Stimulated activated CD4-positive, alpha-beta T cell treated with anti-CD3 and anti-CD28 coated beads, Interleukin-4, amount 100 ng/mL, for 4 hours (primary cell): ENCODE results near the gene KRT9.
A peak's percentile ranks its signal among the peaks of the same experiment; 100 is the strongest.
"Not testable (repeated sequence)": the region's sequence is repeated elsewhere in the genome, so short reads cannot be mapped to it uniquely, and the experiment has no call there.

ENCODE experiments used
- DNase-seq, 2 experiments: peaks; one replicate each; pipeline ENCODE4 v3.0.0-alpha.2; 2020

KRT9 gene

DNA sequence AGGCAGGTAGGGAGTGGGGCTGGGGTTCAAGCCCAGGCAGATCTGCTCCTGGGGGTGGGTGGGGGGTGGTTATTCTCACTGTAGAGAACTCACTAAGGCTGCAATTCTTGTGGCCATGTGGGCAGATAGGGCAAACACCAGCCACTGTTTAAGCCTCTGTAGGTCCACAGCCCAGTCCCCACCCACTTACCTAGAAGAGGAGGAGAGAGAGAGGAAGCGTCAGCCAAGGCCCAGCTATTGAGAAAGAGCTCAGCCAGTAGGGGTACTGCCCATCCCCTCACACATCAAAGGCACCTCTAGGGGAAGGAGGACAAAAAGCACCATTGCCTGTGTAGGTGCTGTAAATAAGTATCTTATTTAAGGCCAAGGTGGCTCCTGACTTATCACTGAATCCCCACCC, 27.8 kb upstream of the KRT9 start:
- DNase-seq = no peak

DNA sequence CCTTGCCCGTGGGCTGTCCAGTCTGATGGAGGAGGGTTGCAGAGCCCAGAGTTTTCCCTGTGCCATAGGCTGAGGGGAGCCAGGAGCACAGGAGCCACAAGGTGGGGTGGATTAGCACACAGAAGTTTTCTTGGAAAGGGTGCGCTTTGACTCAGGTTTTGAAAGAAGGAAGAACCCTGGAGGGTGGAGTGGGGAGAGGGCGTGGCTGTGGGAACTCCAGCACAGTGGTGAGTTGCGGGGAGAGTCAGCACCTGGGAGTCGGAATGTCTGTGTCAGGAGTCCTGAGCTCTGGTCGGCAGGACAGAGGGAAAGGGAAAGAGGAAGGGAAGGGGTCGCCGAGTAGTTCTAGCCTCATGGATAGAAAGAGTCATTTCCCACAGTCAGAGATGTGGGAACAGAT, 23.7 kb upstream of the KRT9 start:
- no peak for DNase-seq

DNA sequence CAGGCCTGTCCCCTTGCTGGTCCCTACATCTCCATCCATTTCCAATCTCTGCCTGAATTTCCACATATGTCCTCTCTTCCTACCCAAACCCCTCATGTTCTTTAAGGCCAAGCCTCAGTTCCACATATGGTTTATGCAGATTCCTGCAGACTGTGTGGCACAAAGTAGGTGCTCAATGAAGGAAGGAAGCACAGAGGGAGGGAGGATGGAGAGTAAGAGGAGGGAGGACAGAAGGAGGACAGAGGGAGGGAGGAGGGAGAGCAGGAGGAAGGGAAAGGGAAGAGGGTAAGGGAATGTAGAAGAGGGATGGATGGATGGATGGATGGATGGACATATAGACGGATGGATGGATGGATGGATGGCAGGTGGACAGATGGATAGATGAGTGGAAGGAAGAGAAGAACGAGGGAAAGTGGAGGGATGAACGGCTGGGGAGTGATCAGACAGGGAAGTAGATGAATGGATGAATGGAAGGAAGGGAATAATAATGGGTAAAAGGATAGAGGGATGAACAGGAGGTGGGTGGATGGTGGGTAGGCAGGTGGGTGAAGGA, 22.6 kb upstream of the KRT9 start:
- DNase-seq = no peak

- no peak for DNase-seq
Observed at GRCh38 chr17:41593306-41593981, 21.6 kb upstream of the KRT9 start.

DNA sequence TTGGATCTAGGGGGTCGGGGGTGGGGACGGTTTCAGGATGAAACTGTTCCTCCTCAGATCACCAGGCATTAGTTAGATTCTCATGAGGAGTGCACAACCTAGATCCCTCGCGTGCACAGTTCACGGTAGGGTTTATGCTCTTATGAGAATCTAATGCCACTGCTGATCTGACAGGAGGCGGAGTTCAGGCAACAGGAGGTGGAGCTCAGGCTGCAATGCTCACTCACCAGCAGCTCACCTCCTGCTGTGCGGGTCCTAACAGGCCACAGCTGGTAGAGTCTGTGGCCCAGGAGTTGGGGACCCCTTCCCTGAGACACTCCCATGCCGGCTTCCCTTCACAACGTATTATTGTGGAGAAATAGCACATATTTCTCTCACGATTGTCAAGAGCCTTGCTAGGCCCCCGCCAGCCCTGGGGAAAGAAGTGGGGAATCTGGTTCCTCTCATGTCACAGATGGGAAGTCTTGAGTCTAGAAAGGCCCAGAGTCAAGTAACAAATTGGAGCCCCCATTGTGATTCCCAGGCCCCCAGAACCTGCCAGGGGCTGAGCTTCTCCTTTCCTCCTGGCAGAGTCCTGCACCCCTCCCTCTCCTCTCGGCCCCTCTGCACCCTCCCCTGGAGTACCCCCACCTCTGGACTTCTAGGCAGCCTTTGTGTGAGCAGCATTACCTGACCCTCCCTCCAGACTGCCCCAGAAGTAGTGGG, 20.9 kb upstream of the KRT9 start:
- DNase-seq = no peak

DNA sequence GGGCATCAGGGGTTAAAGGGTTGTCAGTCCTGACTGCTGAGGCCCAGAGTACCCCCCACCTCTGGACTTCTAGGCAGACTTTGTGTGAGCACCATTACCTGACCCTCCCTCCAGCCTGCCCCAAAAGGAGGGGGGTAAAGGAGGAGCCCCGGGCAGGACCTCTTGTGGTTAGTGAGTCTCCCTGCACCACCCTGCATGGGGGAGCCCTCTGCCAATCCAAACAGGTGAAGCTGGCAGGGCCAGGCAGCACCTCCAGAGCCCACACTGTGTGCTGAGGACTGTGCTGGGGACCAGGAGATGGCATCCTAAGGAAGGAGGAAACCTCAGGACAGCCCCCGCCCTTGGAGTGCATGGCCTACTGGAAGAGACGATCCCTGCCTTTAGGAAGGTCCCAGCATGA, 17.4 kb upstream of the KRT9 start:
- DNase-seq = no peak

DNA sequence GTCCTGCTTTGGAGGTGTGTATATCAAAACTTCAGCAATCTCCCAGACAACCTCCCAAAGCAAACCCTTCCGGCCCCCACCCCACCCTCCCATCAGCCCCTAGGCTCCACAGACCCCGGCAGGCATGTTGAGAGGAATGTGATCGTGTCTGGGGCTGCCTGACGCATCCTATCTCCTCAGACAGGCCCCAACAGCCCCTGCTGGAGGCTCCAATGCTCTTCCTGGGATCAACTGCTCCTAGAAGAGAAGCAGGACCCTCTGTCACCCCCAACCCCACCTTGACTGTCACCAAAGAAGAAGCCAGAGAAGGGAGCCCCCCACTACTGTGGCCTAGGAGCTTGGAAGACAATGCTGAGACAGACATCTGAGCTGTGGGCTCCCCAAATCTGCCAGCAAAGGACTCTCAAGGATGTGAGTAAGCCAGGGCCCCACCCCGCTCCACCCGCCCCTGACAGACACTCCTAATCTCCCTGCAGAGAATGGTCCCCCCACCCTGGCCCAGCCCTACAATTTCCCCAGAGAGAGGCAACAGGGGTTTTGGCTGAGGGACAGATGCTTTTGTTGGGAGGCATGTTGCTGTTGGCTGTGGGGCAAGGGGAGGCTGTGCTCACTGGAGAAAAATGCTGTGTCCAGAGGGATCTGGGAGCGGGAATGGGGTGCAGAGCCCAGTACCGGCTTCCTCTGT, 16.4 kb upstream of the KRT9 start:
- no peak for DNase-seq

GRCh38 chr17:41586863-41587495, 15.1 kb upstream of the KRT9 start, which contains the start of gene KRT14:
KRT14 (minus strand) TSS chr17:41586895; CDS start chr17:41586834, 61 bp downstream.
- no peak for DNase-seq

- DNase-seq = no peak
Observed at GRCh38 chr17:41585301-41586056, 13.6 kb upstream of the KRT9 start.

GRCh38 chr17:41584331-41584927, 12.6 kb upstream of the KRT9 start:
- DNase-seq = not testable (repeated sequence)

DNA sequence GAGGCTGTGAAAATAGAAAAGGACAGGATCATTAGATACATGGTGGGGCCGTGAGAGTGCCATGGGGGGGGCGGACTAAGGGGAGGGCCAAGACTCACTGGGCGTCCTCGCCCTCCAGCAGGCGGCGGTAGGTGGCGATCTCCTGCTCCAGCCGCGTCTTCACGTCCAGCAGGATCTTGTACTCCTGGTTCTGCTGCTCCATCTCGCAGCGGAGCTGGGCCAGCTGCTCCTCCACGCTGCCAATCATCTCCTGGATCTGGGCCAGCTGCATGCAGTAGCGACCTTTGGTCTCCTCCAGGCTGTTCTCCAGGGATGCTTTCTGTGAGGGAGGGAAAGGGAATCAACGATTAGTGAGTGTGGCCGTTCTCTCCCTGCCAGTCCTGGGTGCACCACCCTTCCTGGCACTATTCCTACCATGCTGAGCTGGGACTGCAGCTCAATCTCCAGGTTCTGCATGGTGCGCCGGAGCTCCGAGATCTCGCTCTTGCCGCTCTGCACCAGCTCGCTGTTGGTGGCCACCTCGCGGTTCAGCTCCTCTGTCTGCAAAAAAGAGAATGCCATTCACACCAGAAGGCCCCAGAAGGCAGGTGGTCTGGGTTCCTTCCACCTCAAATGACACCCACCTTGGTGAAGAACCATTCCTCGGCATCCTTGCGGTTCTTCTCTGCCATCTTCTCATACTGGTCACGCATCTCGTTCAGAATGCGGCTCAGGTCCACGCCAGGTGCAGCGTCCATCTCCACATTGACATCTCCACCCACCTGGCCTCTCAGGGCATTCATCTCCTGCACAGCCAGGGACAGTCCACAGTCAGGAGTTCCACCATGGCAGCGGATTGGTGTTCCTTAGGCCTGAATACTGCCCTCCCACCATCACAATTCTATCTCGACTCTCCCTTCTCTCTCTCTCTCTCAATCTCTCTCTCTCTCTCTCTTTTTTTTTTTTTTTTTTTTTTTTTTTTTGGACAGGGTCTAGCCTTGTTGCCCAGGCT, 11.6 kb upstream of the KRT9 start:
- no peak for DNase-seq

DNA sequence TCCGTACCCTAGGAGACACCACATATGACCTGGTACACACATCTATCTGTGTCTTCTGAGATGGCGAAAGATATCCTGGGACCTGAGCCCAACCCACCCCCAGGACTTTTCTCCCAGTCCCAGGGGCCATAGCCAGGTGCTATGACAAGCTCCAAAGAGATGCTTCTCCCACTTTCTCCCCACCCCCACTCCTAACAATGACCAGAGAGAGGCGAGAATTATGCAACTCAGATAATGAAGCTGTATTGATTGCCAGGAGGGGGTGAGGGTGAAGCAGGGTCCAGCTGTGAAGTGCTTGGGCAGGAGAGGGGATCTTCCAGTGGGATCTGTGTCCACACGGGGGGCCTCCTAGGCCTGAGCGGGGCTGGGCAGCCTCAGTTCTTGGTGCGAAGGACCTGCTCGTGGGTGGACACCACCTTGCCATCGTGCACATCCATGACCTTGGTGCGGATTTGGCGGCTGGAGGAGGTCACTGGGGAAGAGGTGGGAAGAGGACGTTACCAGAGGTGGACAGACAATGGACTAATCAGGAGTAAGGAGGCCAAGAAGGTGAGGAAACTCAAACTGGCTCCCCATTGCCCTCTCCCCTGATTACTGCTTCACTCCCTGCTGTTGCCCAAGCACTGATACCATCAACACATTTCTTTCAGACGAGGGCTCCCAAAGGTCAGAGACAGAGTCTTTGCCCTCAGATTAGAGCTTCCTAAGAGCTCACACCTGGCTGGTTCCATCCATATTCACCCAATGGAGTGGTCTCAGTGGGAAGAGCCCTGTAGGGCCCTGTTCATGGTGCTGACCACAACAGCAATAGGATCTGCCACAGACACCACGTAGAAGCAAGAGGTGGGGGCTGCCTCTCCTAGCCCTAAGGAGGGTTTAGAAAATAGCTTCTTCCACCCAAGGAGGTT, 10.5 kb upstream of the KRT9 start:
- not testable (repeated sequence) for DNase-seq

- DNase-seq = no peak
Observed at GRCh38 chr17:41581366-41582060, 9.7 kb upstream of the KRT9 start.

- no peak for DNase-seq
Observed at GRCh38 chr17:41580687-41581365, 9.0 kb upstream of the KRT9 start.

- no peak for DNase-seq
Observed at GRCh38 chr17:41580244-41580575, 8.4 kb upstream of the KRT9 start.

- DNase-seq = peak; percentile 41 to 53
Observed at GRCh38 chr17:41579484-41580243, 7.8 kb upstream of the KRT9 start.

DNA sequence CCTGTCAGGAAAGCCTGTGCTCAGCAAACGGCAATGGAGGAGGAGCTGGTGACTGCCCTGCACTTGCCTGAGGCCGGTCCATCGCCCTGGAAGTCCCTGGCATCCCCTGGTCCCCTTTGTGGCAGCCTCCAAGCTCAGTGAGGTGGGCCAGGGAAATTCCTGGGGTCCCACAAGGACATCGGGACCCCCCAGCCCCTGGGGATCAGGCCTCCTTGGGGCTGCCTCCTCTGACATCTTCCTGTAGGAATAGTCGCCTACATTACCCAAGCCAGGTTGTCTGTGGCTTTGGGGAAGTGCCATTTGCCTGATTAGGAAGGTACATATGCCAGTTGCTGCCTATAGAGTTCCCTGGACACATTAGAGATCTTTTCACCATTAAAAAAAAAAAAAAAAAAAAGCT, 7.1 kb upstream of the KRT9 start:
- DNase-seq = no peak

- no peak for DNase-seq
Observed at GRCh38 chr17:41578538-41578937, 6.7 kb upstream of the KRT9 start.
